Heart right ventricle (tissue), 16 donors: Measurements from ENCODE around the gene DAGLA. TPM values are rescaled to one million over a fixed set of nuclear protein-coding genes. Genes with fewer than 3 reads are reported as not detected.
A peak's percentile ranks its signal among the peaks of the same experiment; 100 is the strongest.

ENCODE experiments used
- ATAC-seq, 8 donors: fragments of 200-7000 bp; cut with Tn5 transposase; one replicate each; pipeline ENCODE4 v1.9.1; 2020; ENCODE audit warnings: mild to moderate bottlenecking in 8 of 8, moderate library complexity in 8 of 8, moderate number of reproducible peaks in 1 of 8
- DNase-seq, 2 donors: peaks; one replicate each; pipeline ENCODE4 v3.0.0-alpha.2; 2020
- H3K27ac ChIP-seq, 10 donors: fragments of 200-600 bp; sonication (generic) in 2 of 10; one replicate each; pipeline versions ENCODE4 v1.5.0 to v1.8.0; 2020 to 2022; ENCODE audit warnings: mild to moderate bottlenecking in 3 of 10
- H3K27me3 ChIP-seq, 7 donors: fragments of 200-600 bp; one replicate each; pipeline ENCODE4 v1.8.0; 2021 to 2022; ENCODE audit warnings: mild to moderate bottlenecking in 2 of 7
- H3K36me3 ChIP-seq, 9 donors: fragments of 200-600 bp; sonication (generic) in 1 of 9; one replicate each; pipeline versions ENCODE4 v1.5.0 to v1.8.0; 2020 to 2022; ENCODE audit warnings: mild to moderate bottlenecking in 2 of 9
- H3K4me1 ChIP-seq, 9 donors: fragments of 200-600 bp; sonication (generic) in 1 of 9; one replicate each; pipeline versions ENCODE4 v1.5.0 to v1.8.0; 2020 to 2022; ENCODE audit warnings: mild to moderate bottlenecking in 4 of 9
- H3K4me3 ChIP-seq, 10 donors: fragments of 200-600 bp; sonication (generic) in 2 of 10; one replicate each; pipeline versions ENCODE4 v1.5.0 to v1.8.0; 2020 to 2022; ENCODE audit warnings: mild to moderate bottlenecking in 7 of 10, moderate library complexity in 2 of 10
- H3K9me3 ChIP-seq, 11 donors: fragments of 200-600 bp in 10 of 11; sonication (generic) in 2 of 11; one replicate each; pipeline versions ENCODE4 v1.5.0 to v1.8.0; 2013 to 2022; ENCODE audit warnings: mild to moderate bottlenecking in 2 of 11, control low read depth in 1 of 11, moderate library complexity in 1 of 11
- CTCF ChIP-seq, 9 donors: fragments of 200-600 bp; sonication (generic) in 2 of 9; IDR thresholded peaks; one replicate each; pipeline versions ENCODE4 v1.5.0 to v1.8.0; 2021 to 2022; ENCODE audit warnings: antibody characterized with exemption in 9 of 9, mild to moderate bottlenecking in 5 of 9, moderate library complexity in 1 of 9
- WGBS, 2 donors: extraction: QIAGEN DNeasy Blood & Tissue Kit; methylation state at CpG; one replicate each; pipeline ENCODE4 v1.1.7; 2013; ENCODE audit warnings: inconsistent platforms in 1 of 2; 5-methylcytosine and 5-hydroxymethylcytosine counted together
- intact Hi-C, 10 donors: fragments of 100-400 bp; cut with DNase I; formaldehyde crosslinking; loops; one replicate each; pipeline versions ENCODE4 v1.11.1 to v1.14.2; 2022
- polyA plus RNA-seq, 2 donors: library from polyadenylated mRNA; stranded (reverse); fragments of 200-250 nt; gene quantifications; one replicate each; pipeline ENCODE4 v1.2.3, GENCODE V29; 2013
- total RNA-seq, 10 donors: library from RNA; stranded (reverse); fragmentation: NEBNext Ultra II Directional in 3 of 10; extraction: Animal tissue kit (Norgen Biotek cat#: 25700) in 3 of 10; gene quantifications; one replicate each; pipeline versions ENCODE4 v1.2.1 to v1.2.4, GENCODE V29; 2021 to 2023
- donor health status: Arrhythmogenic right ventricular cardiomyopathy.
- donor health status: ischemic (EF 13 %, LVEDD 7.1; RV severe dilation, severe dysfunction).
- donor health status: healthy with polysubstance abuse.
- donor health status: DM: no; HTN: yes; CAD: no.
- donor health status: DM: no; HTN: no; CAD: no.
- donor health status: ischemic (EF 25% LVEDD 6.9; RV normal size, moderate dysfunction).
- donor health status: ischemic (EF 25% LVEDD 5.7; RV mildly dilated, moderate dysfunction).
- donor health status: healthy.
- donor health status: DM: yes; HTN: yes; CAD: no.
- donor health status: Ischemic cardiomyopathy.
- donor health status: ischemic (EF 35%, LVEDD 5.7; RV mildly dilated, moderate dysfunction).
- donor health status: nonischemic (EF 11% LVEDD 7.7; RV severe dilation, severe dysfunction).
- donor health status: DM: yes; HTN: yes; CAD: no.
- donor health status: PGD.
- donor health status: ischemic (EF 29% LVEDD 5.4; RV normal size, mild dysfunction).
- donor health status: nonischemic (EF 23%, LVEDD 6.1; RV moderate dilation, normal function).

DAGLA gene
- total and polyA plus RNA-seq, 12 donors = 1.5 to 5.0 (median 3.2) TPM

GRCh38 chr11:61718046-61718531, 37.9 kb downstream of the DAGLA start:
- DNase-seq = no peak
- Histone ChIP-seq H3K9me3 (no peaks in the 10 kb centered on the region), H3K36me3 (peaks cover 0 to 9% (median 0%) of the 10 kb centered on the region in 9 donors), H3K4me3 (peak overlapping the region in 9 of 10 donors; percentile 16 to 55 (median 54)), H3K27ac (peak overlapping the region in 8 of 10 donors; percentile 38 to 77 (median 61)), H3K4me1 (peaks cover 0 to 39% (median 16%) of the 10 kb centered on the region in 9 donors), H3K27me3 (no peaks in the 10 kb centered on the region)
- ATAC-seq = peak; percentile 5 to 50 (median 24)
- TF ChIP-seq CTCF (IDR thresholded peaks at IDR 0.05) = no peak
- 6 to 10% methylated on average over 9 of the region's 9 CpGs for WGBS, 2 donors
- intact Hi-C loops = no loop called here

- Histone ChIP-seq H3K27me3 (no peaks in the 10 kb centered on the region), H3K9me3 (no peaks in the 10 kb centered on the region), H3K4me3 (peak overlapping the region in 9 of 10 donors; percentile 16 to 55 (median 54)), H3K4me1 (peaks cover 0 to 39% (median 16%) of the 10 kb centered on the region in 9 donors), H3K27ac (peak overlapping the region in 8 of 10 donors; percentile 38 to 77 (median 61)), H3K36me3 (peaks cover 0 to 14% (median 0%) of the 10 kb centered on the region in 9 donors)
- WGBS, 2 donors = 10 to 21% methylated on average over 21 of the region's 21 CpGs
- peak in 1 of 2 donors; percentile 70 for DNase-seq
- TF ChIP-seq CTCF (IDR thresholded peaks at IDR 0.05) = no peak
- ATAC-seq = peak; percentile 62 to 86 (median 80)
- intact Hi-C loops = no loop called here
These were observed 38.6 kb downstream of the DAGLA start for GRCh38 chr11:61718621-61719302.

- ATAC-seq (no peak), DNase-seq (no peak)
- TF ChIP-seq CTCF (IDR thresholded peaks at IDR 0.05) = no peak
- WGBS, 2 donors = 91 to 95% methylated on average over 12 of the region's 12 CpGs
- no peaks in the 10 kb centered on the region for H3K9me3 ChIP-seq
- no peak overlapping the region for H3K4me3 ChIP-seq
- peaks cover 0 to 42% (median 18%) of the 10 kb centered on the region in 9 donors for H3K4me1 ChIP-seq
- intact Hi-C loops = no loop called here
- no peak overlapping the region for H3K27ac ChIP-seq
- H3K36me3 ChIP-seq = peaks cover 0 to 21% (median 0%) of the 10 kb centered on the region in 9 donors
- H3K27me3 ChIP-seq = no peaks in the 10 kb centered on the region
These were observed 39.8 kb downstream of the DAGLA start for GRCh38 chr11:61719978-61720377.

GRCh38 chr11:61720597-61720996, 40.4 kb downstream of the DAGLA start:
- Histone ChIP-seq H3K27ac (no peak overlapping the region), H3K27me3 (no peaks in the 10 kb centered on the region), H3K36me3 (peaks cover 0 to 26% (median 0%) of the 10 kb centered on the region in 9 donors), H3K9me3 (no peaks in the 10 kb centered on the region), H3K4me3 (no peak overlapping the region), H3K4me1 (peaks cover 0 to 36% (median 18%) of the 10 kb centered on the region in 9 donors)
- WGBS, 2 donors = 94 to 96% methylated on average over 20 of the region's 20 CpGs
- ATAC-seq = no peak
- no peak for TF ChIP-seq CTCF (IDR thresholded peaks at IDR 0.05)
- intact Hi-C loops = no loop called here
- no peak for DNase-seq
